Measurements from ENCODE around the gene ELP1. TPM values are rescaled to one million over a fixed set of nuclear protein-coding genes. Genes with fewer than 3 reads are reported as not detected.

The ELP1 gene
- total RNA-seq, 6 experiments from 2014 or later, result 10.4 to 20.6 (median 13.0) TPM

DNA sequence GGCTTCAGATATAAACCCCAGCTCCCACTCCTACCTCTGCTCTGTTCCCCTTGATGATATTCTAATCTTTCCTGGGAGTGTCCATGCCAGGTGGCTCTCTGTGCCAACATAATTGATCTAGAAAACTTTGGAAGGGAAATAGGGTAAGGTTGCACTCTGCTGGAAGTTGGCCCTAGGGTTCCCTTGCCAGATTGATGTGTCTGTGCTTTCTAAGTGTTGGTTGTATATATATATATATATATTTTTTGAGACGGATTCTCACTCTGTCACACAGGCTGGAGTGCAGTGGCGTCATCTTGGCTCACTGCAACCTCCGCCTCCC, 101.8 kb downstream of the ELP1 start:
- TF ChIP-seq, protein P1, sequence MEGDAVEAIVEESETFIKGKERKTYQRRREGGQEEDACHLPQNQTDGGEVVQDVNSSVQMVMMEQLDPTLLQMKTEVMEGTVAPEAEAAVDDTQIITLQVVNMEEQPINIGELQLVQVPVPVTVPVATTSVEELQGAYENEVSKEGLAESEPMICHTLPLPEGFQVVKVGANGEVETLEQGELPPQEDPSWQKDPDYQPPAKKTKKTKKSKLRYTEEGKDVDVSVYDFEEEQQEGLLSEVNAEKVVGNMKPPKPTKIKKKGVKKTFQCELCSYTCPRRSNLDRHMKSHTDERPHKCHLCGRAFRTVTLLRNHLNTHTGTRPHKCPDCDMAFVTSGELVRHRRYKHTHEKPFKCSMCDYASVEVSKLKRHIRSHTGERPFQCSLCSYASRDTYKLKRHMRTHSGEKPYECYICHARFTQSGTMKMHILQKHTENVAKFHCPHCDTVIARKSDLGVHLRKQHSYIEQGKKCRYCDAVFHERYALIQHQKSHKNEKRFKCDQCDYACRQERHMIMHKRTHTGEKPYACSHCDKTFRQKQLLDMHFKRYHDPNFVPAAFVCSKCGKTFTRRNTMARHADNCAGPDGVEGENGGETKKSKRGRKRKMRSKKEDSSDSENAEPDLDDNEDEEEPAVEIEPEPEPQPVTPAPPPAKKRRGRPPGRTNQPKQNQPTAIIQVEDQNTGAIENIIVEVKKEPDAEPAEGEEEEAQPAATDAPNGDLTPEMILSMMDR (IDR thresholded peaks at IDR 0.05), result no peak
- TF ChIP-seq POLR2A (IDR thresholded peaks at IDR 0.05), result no peak
- intact Hi-C loops (cut with DNase I), result no loop called here
- 50% methylated on average over 1 of the region's 3 CpGs for WGBS (ENCODE audit: insufficient coverage, low coverage, low lambda C conversion rate, missing lambda C conversion rate)

DNA sequence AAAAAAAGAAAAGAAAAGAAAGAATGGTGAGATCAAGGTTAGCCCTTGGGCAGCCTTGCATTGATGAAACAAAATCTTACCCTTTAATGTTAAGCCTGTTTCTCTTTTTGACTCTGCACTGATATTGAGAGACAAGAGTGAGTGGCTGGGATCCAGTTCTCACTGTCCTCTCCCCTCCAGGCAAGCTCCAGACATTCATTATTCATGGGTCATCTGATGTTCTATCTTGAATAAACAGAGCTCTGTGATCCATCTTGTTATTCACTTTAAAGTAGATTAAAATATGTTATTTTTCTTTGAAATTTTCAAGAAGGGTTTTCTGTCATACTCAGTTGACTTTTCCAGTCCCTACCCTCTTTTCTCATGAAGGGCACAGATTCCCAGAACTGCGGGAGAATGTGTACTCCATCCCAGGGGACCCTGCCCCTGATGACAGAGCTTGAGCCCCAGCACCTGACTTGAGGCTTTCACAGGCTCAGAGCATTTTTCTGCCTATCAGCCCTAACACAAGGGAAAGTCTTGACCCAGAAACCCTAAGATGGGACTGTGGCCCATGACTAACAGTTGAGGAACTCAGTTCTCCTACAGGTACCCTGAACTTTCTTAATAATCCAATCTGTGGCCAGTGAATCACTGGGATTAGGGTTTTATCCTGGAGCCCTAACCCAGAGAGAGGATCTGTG, 102.3 kb downstream of the ELP1 start:
- no peak for TF ChIP-seq POLR2A (IDR thresholded peaks at IDR 0.05)
- TF ChIP-seq, protein P1 (IDR thresholded peaks at IDR 0.05), result no peak
- no peak overlapping the region for H3K27ac ChIP-seq

More for the DNA sequence above, 101.8 kb downstream of the ELP1 start:
- peak in 3 of 4 donors; percentile 25 to 81 (median 48) for ATAC-seq
- H3K27me3 ChIP-seq, result no peaks in the 10 kb centered on the region
- no peak for DNase-seq
- no peaks in the 10 kb centered on the region for H3K36me3 ChIP-seq
- no peaks in the 10 kb centered on the region for H3K9me3 ChIP-seq
- H3K4me3 ChIP-seq, result no peak overlapping the region
- no peaks in the 10 kb centered on the region for H3K4me1 ChIP-seq
- no peak overlapping the region for H3K27ac ChIP-seq

GRCh38 chr9:108830272-108830671, 103.7 kb downstream of the ELP1 start:
- Histone ChIP-seq H3K9me3 (no peaks in the 10 kb centered on the region), H3K36me3 (no peaks in the 10 kb centered on the region), H3K27ac (no peak overlapping the region), H3K27me3 (no peaks in the 10 kb centered on the region), H3K4me1 (no peaks in the 10 kb centered on the region), H3K4me3 (no peak overlapping the region)
- TF ChIP-seq, protein P1 (IDR thresholded peaks at IDR 0.05), result no peak
- no peak for TF ChIP-seq POLR2A (IDR thresholded peaks at IDR 0.05)
- intact Hi-C loops (cut with DNase I), result no loop called here
- WGBS (ENCODE audit: insufficient coverage, low coverage, low lambda C conversion rate, missing lambda C conversion rate), result 58% methylated on average over 2 of the region's 2 CpGs
- no peak for DNase-seq
- ATAC-seq, result no peak

More for the DNA sequence above, 102.3 kb downstream of the ELP1 start:
- ATAC-seq, result no peak
- WGBS (ENCODE audit: insufficient coverage, low coverage, low lambda C conversion rate, missing lambda C conversion rate), result 88% methylated on average over 1 of the region's 1 CpG
- DNase-seq, result no peak
- intact Hi-C loops (cut with DNase I), result no loop called here
- H3K4me1 ChIP-seq, result no peaks in the 10 kb centered on the region
- no peaks in the 10 kb centered on the region for H3K36me3 ChIP-seq
- H3K9me3 ChIP-seq, result no peaks in the 10 kb centered on the region
- no peaks in the 10 kb centered on the region for H3K27me3 ChIP-seq
- no peak overlapping the region for H3K4me3 ChIP-seq

GRCh38 chr9:108823829-108824228, 110.1 kb downstream of the ELP1 start:
- H3K27ac ChIP-seq, result no peak overlapping the region
- H3K9me3 ChIP-seq, result no peaks in the 10 kb centered on the region
- TF ChIP-seq POLR2A (IDR thresholded peaks at IDR 0.05), result no peak
- TF ChIP-seq, protein P1 (IDR thresholded peaks at IDR 0.05), result no peak
- no peaks in the 10 kb centered on the region for H3K4me1 ChIP-seq
- H3K36me3 ChIP-seq, result no peaks in the 10 kb centered on the region
- ATAC-seq (no peak), DNase-seq (no peak)
- intact Hi-C loops (cut with DNase I), result no loop called here
- 80% methylated on average over 3 of the region's 3 CpGs for WGBS (ENCODE audit: insufficient coverage, low coverage, low lambda C conversion rate, missing lambda C conversion rate)
- no peaks in the 10 kb centered on the region for H3K27me3 ChIP-seq
- no peak overlapping the region for H3K4me3 ChIP-seq

Small RNA genes within 50 kb of the gene (small RNA-seq; reads per million reads assigned to genes)
- 0 reads per million in 2 experiments for gene AL359692.1

Other genes with a start within 250 kb of the ELP1 start
- gene ACTL7B, start 78.1 kb downstream of the ELP1 start, total RNA-seq, result not detected
- gene ACTL7A, start 71.9 kb downstream of the ELP1 start, total RNA-seq, result not detected
- gene ABITRAM, start 276 bp upstream of the ELP1 start, total RNA-seq, result 1 to 10 TPM; 5.2 to 8.3 (median 6.8) TPM
- 10 to 100 TPM; 12.0 to 26.4 (median 20.3) TPM for gene CTNNAL1, start 79.4 kb upstream of the ELP1 start, total RNA-seq
- 10 to 100 TPM; 24.7 to 39.5 (median 36.8) TPM for gene TMEM245, start 185.8 kb upstream of the ELP1 start, total RNA-seq
- gene FRRS1L, start 233.1 kb upstream of the ELP1 start, total RNA-seq, result not detected